Activated CD8-positive, alpha-beta memory T cell treated with anti-CD3 and anti-CD28 coated beads, Interleukin-2, amount 10 ng/mL, durations not matched to agents 7 days and 5 days (primary cell): ENCODE results near the gene KMT2B. TPM values are rescaled to one million over a fixed set of nuclear protein-coding genes. Genes with fewer than 3 reads are reported as not detected.

Experiments used
- ATAC-seq: fragments of 150-1000 bp; cut with Tn5 transposase; one replicate; pipeline ENCODE4 v1.10.0; 2021; ENCODE audit warnings: moderate library complexity
- CTCF ChIA-PET: fragments of 350-600 bp; sonication (Branson Sonifier 250); formaldehyde crosslinking; loops from one replicate; lab custom pipeline; 2021; ENCODE audit warnings: antibody characterized with exemption; lab: Charles Lee
- DNase-seq: peaks from one replicate; pipeline ENCODE4 v3.0.0-alpha.2; 2020
- H3K27ac Mint-ChIP-seq: one replicate; pipeline ENCODE4 v1.8.0; 2021; ENCODE audit warnings: mild to moderate bottlenecking, mixed read lengths
- H3K27me3 Mint-ChIP-seq: one replicate; pipeline ENCODE4 v1.8.0; 2021; ENCODE audit warnings: mixed read lengths
- H3K36me3 Mint-ChIP-seq: one replicate; pipeline ENCODE4 v1.8.0; 2021; ENCODE audit warnings: mild to moderate bottlenecking, mixed read lengths
- H3K4me1 Mint-ChIP-seq: one replicate; pipeline ENCODE4 v1.8.0; 2021; ENCODE audit warnings: mixed read lengths
- H3K4me3 Mint-ChIP-seq: one replicate; pipeline ENCODE4 v1.8.0; 2021; ENCODE audit warnings: mild to moderate bottlenecking, moderate library complexity, mixed read lengths
- H3K9me3 Mint-ChIP-seq: one replicate; pipeline ENCODE4 v1.8.0; 2022; ENCODE audit warnings: low read depth, mixed read lengths
- total RNA-seq, 2 experiments: library from RNA; stranded (reverse); gene quantifications; one replicate each; pipeline ENCODE4 v1.2.3, GENCODE V29; 2021

KMT2B gene
- total RNA-seq, 2 experiments from 2014 or later, result 70.2 to 79.8 TPM

- no peaks in the 10 kb centered on the region for H3K9me3 Mint-ChIP-seq
- ATAC-seq, result no peak
- no peaks in the 10 kb centered on the region for H3K36me3 Mint-ChIP-seq
- H3K27me3 Mint-ChIP-seq, result no peaks in the 10 kb centered on the region
- H3K27ac Mint-ChIP-seq, result no peak overlapping the region
- DNase-seq, result no peak
- no peak overlapping the region for H3K4me3 Mint-ChIP-seq
- CTCF ChIA-PET, result interaction anchor here (2.0 to 12.3 kb wide), 2 partner anchors 10 to 17 kb away, joined by 9 to 254 read pairs; partner anchors contain the start of gene ZBTB32
- H3K4me1 Mint-ChIP-seq, result peaks cover 17% of the 10 kb centered on the region
Observed at GRCh38 chr19:35695895-35696422, 21.8 kb upstream of the KMT2B start.

- ATAC-seq, result no peak
- Mint-ChIP-seq H3K4me3 (no peak overlapping the region), H3K27ac (no peak overlapping the region), H3K36me3 (no peaks in the 10 kb centered on the region), H3K4me1 (peaks cover 17% of the 10 kb centered on the region), H3K9me3 (no peaks in the 10 kb centered on the region), H3K27me3 (no peaks in the 10 kb centered on the region)
- CTCF ChIA-PET, result interaction anchor here (1.1 to 12.3 kb wide), 3 partner anchors 17 to 207 kb away, joined by 3 to 254 read pairs (median 12); no protein-coding TSS in a partner anchor
- no peak for DNase-seq
Observed at GRCh38 chr19:35696835-35697234, 21.0 kb upstream of the KMT2B start.

GRCh38 chr19:35702223-35703012 lies 15.4 kb upstream of the KMT2B start:
- ATAC-seq, result peak; percentile 100
- H3K4me3 Mint-ChIP-seq, result peak overlapping the region; percentile 97
- DNase-seq, result peak; percentile 98
- H3K36me3 Mint-ChIP-seq, result peaks cover 1% of the 10 kb centered on the region
- H3K9me3 Mint-ChIP-seq, result no peaks in the 10 kb centered on the region
- H3K4me1 Mint-ChIP-seq, result peaks cover 13% of the 10 kb centered on the region
- H3K27ac Mint-ChIP-seq, result peak overlapping the region; percentile 98
- CTCF ChIA-PET, result interaction anchor here (0.8 to 12.3 kb wide), 9 partner anchors 8 to 229 kb away, joined by 3 to 254 read pairs (median 7); partner anchors contain the start of genes IGFLR1 and LIN37
- H3K27me3 Mint-ChIP-seq, result no peaks in the 10 kb centered on the region

- no peak for ATAC-seq
- Mint-ChIP-seq H3K9me3 (no peaks in the 10 kb centered on the region), H3K4me3 (no peak overlapping the region), H3K36me3 (peaks cover 1% of the 10 kb centered on the region), H3K4me1 (peaks cover 16% of the 10 kb centered on the region), H3K27me3 (no peaks in the 10 kb centered on the region), H3K27ac (no peak overlapping the region)
- CTCF ChIA-PET, result interaction anchor here (1.0 to 12.3 kb wide), 6 partner anchors 9 to 228 kb away, joined by 5 to 254 read pairs (median 10); partner anchors contain the start of gene LIN37
- DNase-seq, result no peak
Observed at GRCh38 chr19:35703343-35703742, 14.5 kb upstream of the KMT2B start.

- ATAC-seq, result no peak
- no peak within 1 kb of the TSS for H3K4me3 Mint-ChIP-seq
- H3K9me3 Mint-ChIP-seq, result no peaks in the 10 kb centered on the region
- no peak for DNase-seq
- H3K36me3 Mint-ChIP-seq, result peaks cover 1% of the 10 kb centered on the region
- H3K27ac Mint-ChIP-seq, result no peak within 1 kb of the TSS
- no peaks in the 10 kb centered on the region for H3K27me3 Mint-ChIP-seq
- CTCF ChIA-PET, result interaction anchor here (2.5 to 12.3 kb wide), 3 partner anchors 9 to 44 kb away, joined by 9 to 254 read pairs (median 9); partner anchors contain the start of gene LIN37
- peaks cover 21% of the 10 kb centered on the region for H3K4me1 Mint-ChIP-seq
Observed at GRCh38 chr19:35704218-35704617, 13.6 kb upstream of the KMT2B start, which contains the start of gene ZBTB32. Gene ZBTB32 (plus strand): TSS chr19:35704558. CDS start chr19:35714627, 10,069 bp downstream.

GRCh38 chr19:35708391-35708790 lies 9.4 kb upstream of the KMT2B start:
- Mint-ChIP-seq H3K4me1 (peaks cover 40% of the 10 kb centered on the region), H3K27ac (peak overlapping the region; percentile 37), H3K9me3 (no peaks in the 10 kb centered on the region), H3K36me3 (peaks cover 1% of the 10 kb centered on the region), H3K4me3 (no peak overlapping the region), H3K27me3 (no peaks in the 10 kb centered on the region)
- ATAC-seq (no peak), DNase-seq (no peak)
- CTCF ChIA-PET, result interaction anchor here (1.3 to 1.6 kb wide), 2 partner anchors 11 to 14 kb away, joined by 6 to 8 read pairs; no protein-coding TSS in a partner anchor

GRCh38 chr19:35710784-35711723 lies 6.7 kb upstream of the KMT2B start:
- peak; percentile 50 for ATAC-seq
- H3K9me3 Mint-ChIP-seq, result no peaks in the 10 kb centered on the region
- peak overlapping the region; percentile 60 for H3K4me3 Mint-ChIP-seq
- DNase-seq, result peak; percentile 87
- H3K27me3 Mint-ChIP-seq, result no peaks in the 10 kb centered on the region
- CTCF ChIA-PET, result interaction anchor here (0.8 to 6.6 kb wide), 7 partner anchors 13 to 220 kb away, joined by 3 to 254 read pairs (median 4); partner anchors contain the start of gene LIN37
- peaks cover 25% of the 10 kb centered on the region for H3K36me3 Mint-ChIP-seq
- peaks cover 51% of the 10 kb centered on the region for H3K4me1 Mint-ChIP-seq
- H3K27ac Mint-ChIP-seq, result peak overlapping the region; percentile 99

GRCh38 chr19:35712567-35713505 lies 5.0 kb upstream of the KMT2B start:
- peak overlapping the region; percentile 89 for H3K4me3 Mint-ChIP-seq
- peaks cover 32% of the 10 kb centered on the region for H3K36me3 Mint-ChIP-seq
- peak overlapping the region; percentile 99 for H3K27ac Mint-ChIP-seq
- CTCF ChIA-PET, result interaction anchor here (0.9 to 6.6 kb wide), 7 partner anchors 15 to 65 kb away, joined by 3 to 254 read pairs (median 4); partner anchors contain the start of genes COX6B1, LIN37 and PSENEN
- H3K4me1 Mint-ChIP-seq, result peaks cover 56% of the 10 kb centered on the region
- ATAC-seq, result peak; percentile 33
- peak; percentile 95 for DNase-seq
- no peaks in the 10 kb centered on the region for H3K27me3 Mint-ChIP-seq
- no peaks in the 10 kb centered on the region for H3K9me3 Mint-ChIP-seq

- ATAC-seq (no peak), DNase-seq (no peak)
- no peaks in the 10 kb centered on the region for H3K27me3 Mint-ChIP-seq
- peaks cover 32% of the 10 kb centered on the region for H3K36me3 Mint-ChIP-seq
- peak overlapping the region; percentile 89 for H3K4me3 Mint-ChIP-seq
- peaks cover 52% of the 10 kb centered on the region for H3K4me1 Mint-ChIP-seq
- no peaks in the 10 kb centered on the region for H3K9me3 Mint-ChIP-seq
- CTCF ChIA-PET, result interaction anchor here (0.9 to 6.6 kb wide), 5 partner anchors 16 to 65 kb away, joined by 4 to 254 read pairs (median 5); partner anchors contain the start of genes COX6B1, LIN37 and PSENEN
- H3K27ac Mint-ChIP-seq, result peak overlapping the region; percentile 99
Observed at GRCh38 chr19:35713506-35713850, 4.3 kb upstream of the KMT2B start.

GRCh38 chr19:35713904-35714495 lies 3.8 kb upstream of the KMT2B start:
- H3K27ac Mint-ChIP-seq, result peak overlapping the region; percentile 99
- H3K4me3 Mint-ChIP-seq, result peak overlapping the region; percentile 89
- peaks cover 32% of the 10 kb centered on the region for H3K36me3 Mint-ChIP-seq
- H3K4me1 Mint-ChIP-seq, result peaks cover 51% of the 10 kb centered on the region
- DNase-seq (no peak), ATAC-seq (no peak)
- H3K9me3 Mint-ChIP-seq, result no peaks in the 10 kb centered on the region
- no peaks in the 10 kb centered on the region for H3K27me3 Mint-ChIP-seq
- CTCF ChIA-PET, result interaction anchor here (0.9 to 6.6 kb wide), 8 partner anchors 9 to 106 kb away, joined by 3 to 254 read pairs (median 4); partner anchors contain the start of genes COX6B1, LIN37 and PSENEN

GRCh38 chr19:35714601-35715354 lies 3.0 kb upstream of the KMT2B start:
- Mint-ChIP-seq H3K36me3 (peaks cover 36% of the 10 kb centered on the region), H3K9me3 (no peaks in the 10 kb centered on the region), H3K4me3 (peak overlapping the region; percentile 89), H3K27ac (peak overlapping the region; percentile 99), H3K27me3 (no peaks in the 10 kb centered on the region), H3K4me1 (peaks cover 54% of the 10 kb centered on the region)
- CTCF ChIA-PET, result interaction anchor here (0.9 to 6.6 kb wide), 4 partner anchors 9 to 105 kb away, joined by 3 to 254 read pairs (median 4); partner anchors contain the start of gene LIN37
- ATAC-seq (no peak), DNase-seq (peak; percentile 75)
